Measurements from ENCODE around the gene HEXD. TPM values are rescaled to one million over a fixed set of nuclear protein-coding genes. Genes with fewer than 3 reads are reported as not detected.

The HEXD gene
- total and polyA plus RNA-seq, 2 of the 8 experiments (the other 6 are each of a cell fraction or from before 2014, with no cell fraction given): 20.6 to 21.8 TPM

GRCh38 chr17:82388922-82389283, 29.2 kb upstream of the HEXD start:
- Histone ChIP-seq H4K91ac (replicated peaks; ENCODE audit: insufficient read length, low read length) (no peak overlapping the region), H3K4me3 (ENCODE audit: extremely low read depth in 1 of 4, insufficient read depth in 2 of 4, low read depth in 3 of 4, low read length in 4 of 4) (no peak overlapping the region), H2BK5ac (ENCODE audit: low read depth, low read length) (no peak overlapping the region), H3K18ac (ENCODE audit: extremely low read depth, low read length) (no peak overlapping the region), H3K4me2 (ENCODE audit: insufficient read depth in 1 of 2, low read depth in 2 of 2, low read length in 2 of 2) (no peak overlapping the region), H3K36me3 (ENCODE audit: control insufficient read depth in 2 of 4, insufficient read depth in 4 of 4, low read length in 3 of 4) (0 out of 8 replicates have a peak, but pooled peaks cover 0 to 2% (median 0%) of the 10 kb centered on the region in 4 experiments), H3K14ac (ENCODE audit: insufficient read length) (no peak overlapping the region), H3K79me1 (ENCODE audit: low read depth, low read length) (no peaks in the 10 kb centered on the region), H3K23ac (ENCODE audit: insufficient read length) (no peak overlapping the region), H2AFZ (ENCODE audit: low read length) (no peak overlapping the region), H2BK20ac (ENCODE audit: low read length) (no peak overlapping the region), H3K9ac (replicated peaks in 1 of 4; ENCODE audit: extremely low read depth in 1 of 4, low read depth in 3 of 4, low read length in 3 of 4) (no peak overlapping the region), H3K27me3 (replicated peaks in 1 of 4; ENCODE audit: control insufficient read depth in 3 of 4, extremely low read depth in 1 of 4, insufficient read depth in 3 of 4, low read length in 3 of 4) (no peaks in the 10 kb centered on the region), H4K8ac (ENCODE audit: extremely low read depth, insufficient read depth, low read length) (no peak overlapping the region), H2AK5ac (ENCODE audit: low read depth, low read length) (no peak overlapping the region), H3K4ac (replicated peaks; ENCODE audit: insufficient read length, low read depth, low read length) (no peak overlapping the region), H3K79me2 (ENCODE audit: control insufficient read depth in 1 of 2, insufficient read depth in 2 of 2, low read length in 2 of 2) (no peaks in the 10 kb centered on the region), H2BK120ac (replicated peaks; ENCODE audit: low read depth, low read length) (no peak overlapping the region), H3K27ac (ENCODE audit: low read depth, low read length) (no peak overlapping the region), H4K5ac (ENCODE audit: insufficient read length, low read depth, low read length) (no peak overlapping the region), H3K56ac (replicated peaks; ENCODE audit: insufficient read length, low read depth, low read length) (no peak overlapping the region), H3K4me1 (replicated peaks in 1 of 4; ENCODE audit: control insufficient read depth in 3 of 4, insufficient read depth in 4 of 4, low read length in 3 of 4) (peaks cover 0 to 9% (median 5%) of the 10 kb centered on the region in 4 experiments; a peak in 5 of 7 replicates), H2BK12ac (ENCODE audit: low read depth, low read length) (no peak overlapping the region), H3K9me3 (ENCODE audit: insufficient read depth in 2 of 2, low read depth in 1 of 2, low read length in 1 of 2) (no peaks in the 10 kb centered on the region), H4K20me1 (replicated peaks in 1 of 2; ENCODE audit: control insufficient read depth in 1 of 2, insufficient read depth in 2 of 2, low read length in 2 of 2) (peaks cover 0 to 1% of the 10 kb centered on the region in 2 experiments), H2BK15ac (ENCODE audit: low read length) (no peak overlapping the region), H3K23me2 (ENCODE audit: low read depth, low read length) (no peaks in the 10 kb centered on the region)
- WGBS, 2 experiments (ENCODE audit: extremely low coverage in 1 of 2, insufficient coverage in 1 of 2, insufficient read length in 1 of 2, insufficient replicate concordance in 2 of 2, low coverage in 1 of 2, low lambda C conversion rate in 2 of 2, missing lambda C conversion rate in 1 of 2): 95% methylated on average over 19 of the region's 21 CpGs; no CpG with 5 or more reads in 1 of the 2 experiments
- no peak for DNase-seq (ENCODE audit: low read depth in 1 of 2, low spot score in 2 of 2)
- FAIRE-seq: no peak
- CTCF ChIA-PET (ENCODE audit: partially characterized antibody): interaction anchor here (1.4 to 1.7 kb wide), 3 partner anchors 10 to 34 kb away, joined by 3 read pairs; no protein-coding TSS in a partner anchor
- POLR2A ChIA-PET (ENCODE audit: partially characterized antibody): no interaction called here
- no peak for TF ChIP-seq GTF2F1 (IDR thresholded peaks at IDR 0.05; ENCODE audit: borderline replicate concordance, low read depth, low read length)
- TF ChIP-seq RNF2 (IDR thresholded peaks at IDR 0.05; ENCODE audit: borderline replicate concordance, low read depth, low read length, missing control alignments, poor library complexity, severe bottlenecking): no peak
